ENCODE measurements around the gene ARHGEF28.

Gene ARHGEF28

DNA sequence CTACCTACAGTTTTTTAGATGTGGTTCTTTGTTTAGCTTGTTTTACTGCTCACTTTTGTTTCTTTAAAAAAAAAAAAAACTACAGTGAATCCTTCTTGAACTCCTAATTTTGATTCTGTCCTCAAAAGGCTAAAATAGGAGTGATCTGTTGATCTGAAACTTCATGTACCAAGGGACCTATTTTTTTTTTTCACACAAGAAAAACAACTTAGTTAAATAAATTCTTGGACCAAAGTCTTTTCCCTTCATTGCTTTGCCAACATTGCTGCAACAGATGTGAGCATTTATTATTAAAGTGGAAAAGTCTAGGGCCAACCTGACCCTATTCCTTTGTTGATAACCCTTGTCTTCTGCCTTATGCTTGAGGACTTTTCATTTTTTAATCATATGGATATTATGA, 236.8 kb downstream of the ARHGEF28 start:
- Histone ChIP-seq H2BK120ac (ENCODE audit: low read depth, low read length) (no peak overlapping the region), H3K4ac (ENCODE audit: low read depth in 1 of 2, low read length in 2 of 2) (no peak overlapping the region), H3K27me3 (ENCODE audit: control insufficient read depth in 1 of 2, insufficient read depth in 1 of 2, low read length in 2 of 2) (no peaks in the 10 kb centered on the region), H3K27ac (ENCODE audit: low read length, poor library complexity, severe bottlenecking) (no peak overlapping the region), H2BK5ac (ENCODE audit: low read depth, low read length, poor library complexity, severe bottlenecking) (no peak overlapping the region), H3K4me2 (ENCODE audit: low read length, poor library complexity, severe bottlenecking) (no peak overlapping the region), H3K23ac (ENCODE audit: low read length in 2 of 2) (no peak overlapping the region), H3K79me1 (replicated peaks; ENCODE audit: low read length, poor library complexity, severe bottlenecking) (peaks cover 36% of the 10 kb centered on the region), H4K8ac (ENCODE audit: low read length) (no peak overlapping the region), H2BK15ac (ENCODE audit: low read depth, poor library complexity, severe bottlenecking) (no peak overlapping the region), H3K4me3 (ENCODE audit: insufficient read depth in 1 of 2, low read depth in 1 of 2, low read length in 2 of 2) (no peak overlapping the region), H2AFZ (ENCODE audit: low read depth, low read length) (no peak overlapping the region), H2BK12ac (ENCODE audit: low read length in 2 of 2) (no peak overlapping the region), H3K9me3 (ENCODE audit: control insufficient read depth, low read length) (no peaks in the 10 kb centered on the region), H3K18ac (ENCODE audit: low read depth in 1 of 2, low read length in 2 of 2) (no peak overlapping the region), H3K9ac (ENCODE audit: low read length) (no peak overlapping the region), H3K4me1 (ENCODE audit: control insufficient read depth, insufficient read depth, low read depth, low read length) (peaks cover 5% of the 10 kb centered on the region), H3K36me3 (ENCODE audit: control insufficient read depth in 1 of 2, insufficient read depth in 2 of 2, low read depth in 1 of 2, low read length in 2 of 2) (peaks cover 0 to 43% of the 10 kb centered on the region in 2 experiments), H3K14ac (ENCODE audit: low read length in 2 of 2) (no peak overlapping the region), H2AK5ac (ENCODE audit: low read length, severe bottlenecking) (no peak overlapping the region), H4K91ac (ENCODE audit: low read length) (no peak overlapping the region)
- DNase-seq, result no peak

DNA sequence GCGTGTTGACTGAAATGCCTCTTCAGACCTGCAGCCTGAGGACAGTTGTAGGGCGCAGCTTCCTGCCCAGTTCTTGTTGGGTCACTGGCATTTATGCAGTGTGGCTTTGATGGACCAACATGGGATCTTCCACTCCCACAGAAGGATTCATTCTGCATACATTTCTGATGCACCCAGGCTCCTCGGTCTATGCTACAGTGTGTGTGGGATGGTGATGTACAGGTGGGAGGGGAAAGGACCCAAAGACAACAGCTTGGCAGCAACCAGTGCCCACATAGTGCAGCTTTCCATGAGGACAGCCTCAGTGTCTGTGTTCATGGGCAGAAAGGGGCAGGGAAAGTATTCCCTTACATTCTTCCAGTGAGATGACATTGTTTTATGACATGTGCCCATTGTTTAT, 237.9 kb downstream of the ARHGEF28 start:
- H3K23ac ChIP-seq (ENCODE audit: low read length in 2 of 2), result no peak overlapping the region
- no peak for DNase-seq
- no peak overlapping the region for H2BK120ac ChIP-seq (ENCODE audit: low read depth, low read length)
- no peak overlapping the region for H3K4me3 ChIP-seq (ENCODE audit: insufficient read depth in 1 of 2, low read depth in 1 of 2, low read length in 2 of 2)
- no peak overlapping the region for H3K9ac ChIP-seq (ENCODE audit: low read length)
- no peak overlapping the region for H3K4ac ChIP-seq (ENCODE audit: low read depth in 1 of 2, low read length in 2 of 2)
- no peak overlapping the region for H2BK12ac ChIP-seq (ENCODE audit: low read length in 2 of 2)
- H3K79me1 ChIP-seq (replicated peaks; ENCODE audit: low read length, poor library complexity, severe bottlenecking), result peaks cover 34% of the 10 kb centered on the region
- H3K14ac ChIP-seq (ENCODE audit: low read length in 2 of 2), result no peak overlapping the region
- H3K4me1 ChIP-seq (ENCODE audit: control insufficient read depth, insufficient read depth, low read depth, low read length), result peaks cover 6% of the 10 kb centered on the region
- no peak overlapping the region for H3K4me2 ChIP-seq (ENCODE audit: low read length, poor library complexity, severe bottlenecking)
- H3K9me3 ChIP-seq (ENCODE audit: control insufficient read depth, low read length), result no peaks in the 10 kb centered on the region
- no peak overlapping the region for H2AK5ac ChIP-seq (ENCODE audit: low read length, severe bottlenecking)
- H3K36me3 ChIP-seq (ENCODE audit: control insufficient read depth in 1 of 2, insufficient read depth in 2 of 2, low read depth in 1 of 2, low read length in 2 of 2), result peaks cover 0 to 41% of the 10 kb centered on the region in 2 experiments
- H3K18ac ChIP-seq (ENCODE audit: low read depth in 1 of 2, low read length in 2 of 2), result no peak overlapping the region
- no peak overlapping the region for H2AFZ ChIP-seq (ENCODE audit: low read depth, low read length)
- 100% methylated on average over 2 of the region's 3 CpGs for WGBS
- no peak overlapping the region for H4K8ac ChIP-seq (ENCODE audit: low read length)
- H3K27ac ChIP-seq (ENCODE audit: low read length, poor library complexity, severe bottlenecking), result no peak overlapping the region
- no peak overlapping the region for H4K91ac ChIP-seq (ENCODE audit: low read length)
- H2BK15ac ChIP-seq (ENCODE audit: low read depth, poor library complexity, severe bottlenecking), result no peak overlapping the region
- H2BK5ac ChIP-seq (ENCODE audit: low read depth, low read length, poor library complexity, severe bottlenecking), result no peak overlapping the region
- H3K27me3 ChIP-seq (ENCODE audit: control insufficient read depth in 1 of 2, insufficient read depth in 1 of 2, low read length in 2 of 2), result no peaks in the 10 kb centered on the region

DNA sequence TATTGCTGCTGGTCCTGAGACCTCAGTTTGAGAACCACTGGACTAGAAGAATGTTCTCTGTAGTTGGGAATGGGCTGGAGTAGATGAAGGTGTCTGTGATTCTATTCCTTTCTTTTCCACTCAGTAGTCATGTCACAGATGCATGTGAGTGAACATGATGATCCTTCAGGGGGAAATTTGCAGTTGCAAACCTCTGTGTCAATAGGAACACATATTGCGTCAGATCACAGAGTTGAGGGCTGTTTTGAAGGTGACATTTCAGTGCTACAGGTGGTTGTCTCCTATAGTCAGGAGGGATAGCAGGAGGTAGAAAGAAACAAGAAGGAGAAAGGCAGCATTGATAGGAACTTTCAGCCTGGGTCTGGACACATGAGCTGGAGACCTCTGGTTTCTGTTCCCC, 239.3 kb downstream of the ARHGEF28 start:
- Histone ChIP-seq H2BK12ac (ENCODE audit: low read length in 2 of 2) (no peak overlapping the region), H2BK15ac (ENCODE audit: low read depth, poor library complexity, severe bottlenecking) (no peak overlapping the region), H4K91ac (ENCODE audit: low read length) (no peak overlapping the region)

DNA sequence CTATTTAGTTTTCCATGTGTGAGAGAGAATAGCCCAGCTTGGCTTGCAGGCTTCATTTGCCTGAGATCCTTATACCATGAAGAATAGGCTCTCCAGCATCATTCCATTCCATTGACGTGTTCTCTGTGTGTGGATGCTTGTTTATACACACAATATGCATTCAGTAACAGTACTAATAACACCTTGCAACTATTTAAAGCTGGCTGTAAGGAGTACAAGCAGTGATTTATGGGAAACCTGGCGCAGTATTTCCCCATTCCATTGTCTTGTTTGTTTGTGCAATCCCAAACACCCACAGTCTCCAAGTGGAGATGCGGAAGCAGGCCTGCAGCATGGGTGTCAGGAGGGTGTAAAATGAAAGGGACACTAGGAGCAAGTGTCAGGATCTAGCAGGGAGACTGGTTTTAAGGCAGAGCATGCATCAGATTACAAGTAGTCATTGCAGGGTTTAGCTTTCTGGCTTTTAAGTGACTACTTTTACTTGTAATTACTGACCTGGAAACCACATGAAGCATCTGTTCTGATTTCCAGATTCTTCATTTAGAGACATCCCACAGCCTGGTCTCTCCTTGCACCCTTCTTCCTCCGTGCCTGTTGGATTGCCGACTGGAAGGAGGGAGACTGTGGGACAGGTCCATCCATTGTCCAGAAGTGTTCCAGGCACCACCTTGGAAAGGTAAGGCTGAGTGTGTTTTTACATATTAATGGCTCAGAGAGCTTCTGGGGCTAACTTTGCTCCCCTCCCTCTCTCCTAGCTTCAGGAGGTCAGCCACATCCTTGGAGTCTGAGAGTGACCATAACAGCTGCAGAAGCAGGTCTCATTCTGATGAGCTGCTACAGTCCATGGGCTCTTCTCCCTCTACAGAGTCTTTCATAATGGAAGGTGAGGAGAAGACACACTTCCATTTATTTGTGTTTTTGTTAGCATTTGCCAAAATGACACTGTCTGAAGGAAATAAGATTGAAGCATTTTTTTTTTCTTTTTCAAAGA, 241.6 kb downstream of the ARHGEF28 start:
- H4K8ac ChIP-seq (ENCODE audit: low read length), result peak overlapping the region; percentile 29
- no peaks in the 10 kb centered on the region for H3K9me3 ChIP-seq (ENCODE audit: control insufficient read depth, low read length)
- peak overlapping the region; percentile 23 for H2AFZ ChIP-seq (ENCODE audit: low read depth, low read length)
- no peak overlapping the region for H2BK12ac ChIP-seq (ENCODE audit: low read length in 2 of 2)
- peaks cover 26% of the 10 kb centered on the region for H3K79me1 ChIP-seq (replicated peaks; ENCODE audit: low read length, poor library complexity, severe bottlenecking)
- no peak overlapping the region for H3K4ac ChIP-seq (ENCODE audit: low read depth in 1 of 2, low read length in 2 of 2)
- H2BK5ac ChIP-seq (ENCODE audit: low read depth, low read length, poor library complexity, severe bottlenecking), result no peak overlapping the region
- H3K18ac ChIP-seq (ENCODE audit: low read depth in 1 of 2, low read length in 2 of 2), result peak overlapping the region in 1 of 2 experiments; percentile 48
- no peak overlapping the region for H2AK5ac ChIP-seq (ENCODE audit: low read length, severe bottlenecking)
- peak overlapping the region; percentile 22 for H3K27ac ChIP-seq (ENCODE audit: low read length, poor library complexity, severe bottlenecking)
- H3K4me2 ChIP-seq (ENCODE audit: low read length, poor library complexity, severe bottlenecking), result no peak overlapping the region
- H3K4me3 ChIP-seq (ENCODE audit: insufficient read depth in 1 of 2, low read depth in 1 of 2, low read length in 2 of 2), result no peak overlapping the region
- H3K14ac ChIP-seq (ENCODE audit: low read length in 2 of 2), result peak overlapping the region in 1 of 2 experiments; percentile 15
- H2BK15ac ChIP-seq (ENCODE audit: low read depth, poor library complexity, severe bottlenecking), result peak overlapping the region; percentile 6
- no peaks in the 10 kb centered on the region for H3K27me3 ChIP-seq (ENCODE audit: control insufficient read depth in 1 of 2, insufficient read depth in 1 of 2, low read length in 2 of 2)
- no peak overlapping the region for H3K23ac ChIP-seq (ENCODE audit: low read length in 2 of 2)
- H3K4me1 ChIP-seq (ENCODE audit: control insufficient read depth, insufficient read depth, low read depth, low read length), result peaks cover 6% of the 10 kb centered on the region
- 78% methylated on average over 4 of the region's 5 CpGs for WGBS
- peaks cover 0 to 35% of the 10 kb centered on the region in 2 experiments for H3K36me3 ChIP-seq (ENCODE audit: control insufficient read depth in 1 of 2, insufficient read depth in 2 of 2, low read depth in 1 of 2, low read length in 2 of 2)
- no peak overlapping the region for H4K91ac ChIP-seq (ENCODE audit: low read length)
- DNase-seq, result peak; percentile 67
- no peak overlapping the region for H2BK120ac ChIP-seq (ENCODE audit: low read depth, low read length)
- H3K9ac ChIP-seq (ENCODE audit: low read length), result no peak overlapping the region

More for the DNA sequence above, 239.3 kb downstream of the ARHGEF28 start:
- Histone ChIP-seq H3K4me1 (ENCODE audit: control insufficient read depth, insufficient read depth, low read depth, low read length) (peaks cover 6% of the 10 kb centered on the region), H3K4me2 (ENCODE audit: low read length, poor library complexity, severe bottlenecking) (no peak overlapping the region), H3K27ac (ENCODE audit: low read length, poor library complexity, severe bottlenecking) (no peak overlapping the region), H3K14ac (ENCODE audit: low read length in 2 of 2) (no peak overlapping the region), H3K4me3 (ENCODE audit: insufficient read depth in 1 of 2, low read depth in 1 of 2, low read length in 2 of 2) (no peak overlapping the region), H2BK120ac (ENCODE audit: low read depth, low read length) (no peak overlapping the region), H2AFZ (ENCODE audit: low read depth, low read length) (no peak overlapping the region), H3K9ac (ENCODE audit: low read length) (no peak overlapping the region), H3K23ac (ENCODE audit: low read length in 2 of 2) (no peak overlapping the region), H3K9me3 (ENCODE audit: control insufficient read depth, low read length) (no peaks in the 10 kb centered on the region), H2BK5ac (ENCODE audit: low read depth, low read length, poor library complexity, severe bottlenecking) (no peak overlapping the region), H4K8ac (ENCODE audit: low read length) (no peak overlapping the region), H3K18ac (ENCODE audit: low read depth in 1 of 2, low read length in 2 of 2) (no peak overlapping the region), H3K79me1 (replicated peaks; ENCODE audit: low read length, poor library complexity, severe bottlenecking) (peaks cover 30% of the 10 kb centered on the region), H3K27me3 (ENCODE audit: control insufficient read depth in 1 of 2, insufficient read depth in 1 of 2, low read length in 2 of 2) (no peaks in the 10 kb centered on the region), H3K36me3 (ENCODE audit: control insufficient read depth in 1 of 2, insufficient read depth in 2 of 2, low read depth in 1 of 2, low read length in 2 of 2) (peaks cover 0 to 38% of the 10 kb centered on the region in 2 experiments), H3K4ac (ENCODE audit: low read depth in 1 of 2, low read length in 2 of 2) (no peak overlapping the region), H2AK5ac (ENCODE audit: low read length, severe bottlenecking) (no peak overlapping the region)
- no peak for DNase-seq
- WGBS, result 100% methylated on average over 1 of the region's 1 CpG

Measured in mesenchymal stem cell (in vitro differentiated cells and primary cell).